Measurements from ENCODE around the gene UNC5C.

Gene UNC5C

GRCh38 chr4:95548738-95549245, at the start of gene UNC5C:
TSS of gene UNC5C (minus strand) at chr4:95548973.
- no peak for DNase-seq (ENCODE audit: low read depth, low spot score)

- DNase-seq (ENCODE audit: low read depth, low spot score): no peak
Observed at GRCh38 chr4:95596676-95597075, 47.9 kb upstream of the UNC5C start.

- no peak for DNase-seq (ENCODE audit: low read depth, low spot score)
Observed at GRCh38 chr4:95594629-95595028, 45.9 kb upstream of the UNC5C start.

GRCh38 chr4:95594013-95594412, 45.2 kb upstream of the UNC5C start:
- no peak for DNase-seq (ENCODE audit: low read depth, low spot score)

GRCh38 chr4:95591278-95591677, 42.5 kb upstream of the UNC5C start:
- DNase-seq (ENCODE audit: low read depth, low spot score): no peak

GRCh38 chr4:95590615-95591014, 41.8 kb upstream of the UNC5C start:
- DNase-seq (ENCODE audit: low read depth, low spot score): no peak

GRCh38 chr4:95585016-95585695, 36.4 kb upstream of the UNC5C start:
- no peak for DNase-seq (ENCODE audit: low read depth, low spot score)

- no peak for DNase-seq (ENCODE audit: low read depth, low spot score)
Observed at GRCh38 chr4:95580226-95580625, 31.5 kb upstream of the UNC5C start.

- no peak for DNase-seq (ENCODE audit: low read depth, low spot score)
Observed at GRCh38 chr4:95572304-95572991, 23.7 kb upstream of the UNC5C start.

- DNase-seq (ENCODE audit: low read depth, low spot score): no peak
Observed at GRCh38 chr4:95571577-95571976, 22.8 kb upstream of the UNC5C start.

- no peak for DNase-seq (ENCODE audit: low read depth, low spot score)
Observed at GRCh38 chr4:95563638-95564337, 15.0 kb upstream of the UNC5C start.

GRCh38 chr4:95560774-95561173, 12.0 kb upstream of the UNC5C start:
- DNase-seq (ENCODE audit: low read depth, low spot score): no peak

GRCh38 chr4:95556207-95556859, 7.6 kb upstream of the UNC5C start:
- no peak for DNase-seq (ENCODE audit: low read depth, low spot score)

GRCh38 chr4:95552942-95553550, 4.3 kb upstream of the UNC5C start:
- no peak for DNase-seq (ENCODE audit: low read depth, low spot score)

GRCh38 chr4:95551653-95552052, 2.9 kb upstream of the UNC5C start:
- no peak for DNase-seq (ENCODE audit: low read depth, low spot score)

- no peak for DNase-seq (ENCODE audit: low read depth, low spot score)
Observed at GRCh38 chr4:95550115-95550987, 1.6 kb upstream of the UNC5C start.

GRCh38 chr4:95549246-95550114, 707 bp upstream of the UNC5C start:
- no peak for DNase-seq (ENCODE audit: low read depth, low spot score)

GRCh38 chr4:95547715-95548471, 880 bp downstream of the UNC5C start:
- no peak for DNase-seq (ENCODE audit: low read depth, low spot score)

All from activated naive CD8-positive, alpha-beta T cell treated with anti-CD3 and anti-CD28 coated beads, Interleukin-2, amount 50 U/mL, for 16 hours (primary cell).